GM23338 (cell line): ENCODE results near the gene RSPO3.
A peak's percentile ranks its signal among the peaks of the same experiment; 100 is the strongest.

Experiments
- CREB1 ChIP-seq: fragments of 250-450 bp; sonication (Bioruptor Pico); IDR thresholded peaks from 2 replicates; pipeline ENCODE4 v1.5.0; 2020; ENCODE audit warnings: low read depth, mild to moderate bottlenecking, moderate library complexity
- EZH2 ChIP-seq: fragments of 200-600 bp; sonication (generic); IDR thresholded peaks from one replicate; pipeline ENCODE4 v1.8.0; 2017; ENCODE audit warnings: antibody characterized with exemption, mild to moderate bottlenecking, low read depth; ENCODE audit not compliant: unreplicated experiment
- EZH2phosphoT487 ChIP-seq: fragments of 200-600 bp; sonication (generic); IDR thresholded peaks from one replicate; pipeline ENCODE4 v1.8.1; 2018; ENCODE audit warnings: antibody characterized with exemption; ENCODE audit not compliant: unreplicated experiment
- POLR2AphosphoS5 ChIP-seq: IDR thresholded peaks from 2 replicates; pipeline ENCODE4 v1.6.1; 2016; ENCODE audit warnings: antibody characterized with exemption, low read depth
- TF ChIP-seq, protein P1 (sequence below): IDR thresholded peaks from one replicate; pipeline ENCODE4 v1.6.1; 2018; ENCODE audit warnings: antibody characterized with exemption; ENCODE audit not compliant: unreplicated experiment
- TF ChIP-seq, protein P2 (sequence below), 2 experiments: fragments of 200-600 bp in 1 of 2; sonication (generic) in 1 of 2; conservative IDR thresholded peaks; 2 replicates each; pipeline versions ENCODE4 v1.5.1 to v1.6.1; 2016 to 2017; ENCODE audit warnings: antibody characterized with exemption in 2 of 2, low read depth in 2 of 2, mild to moderate bottlenecking in 2 of 2, moderate library complexity in 1 of 2
- TF ChIP-seq, protein P3 (sequence below): IDR thresholded peaks from 2 replicates; pipeline ENCODE4 v1.6.1; 2016; ENCODE audit warnings: antibody characterized with exemption

DNA sequence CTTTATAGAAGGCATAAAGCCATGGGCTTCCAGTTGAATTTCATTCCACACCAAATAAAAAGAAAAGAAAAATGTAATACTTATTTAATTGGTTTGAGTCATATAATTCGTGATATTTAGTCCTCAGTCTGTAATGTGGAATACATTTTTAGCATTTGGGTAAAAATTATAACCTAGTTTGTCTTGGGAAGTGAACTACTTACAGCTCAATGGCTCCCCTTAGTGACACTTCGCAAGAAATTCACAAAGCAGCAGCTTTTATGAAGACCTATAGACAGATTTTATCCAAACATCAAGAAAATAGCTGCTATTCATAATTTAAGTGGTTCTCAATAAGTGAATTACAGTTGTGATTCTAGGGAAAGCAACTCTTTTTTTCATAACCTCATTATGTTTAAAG, 72.1 kb downstream of the RSPO3 start:
- TF ChIP-seq, protein P1, sequence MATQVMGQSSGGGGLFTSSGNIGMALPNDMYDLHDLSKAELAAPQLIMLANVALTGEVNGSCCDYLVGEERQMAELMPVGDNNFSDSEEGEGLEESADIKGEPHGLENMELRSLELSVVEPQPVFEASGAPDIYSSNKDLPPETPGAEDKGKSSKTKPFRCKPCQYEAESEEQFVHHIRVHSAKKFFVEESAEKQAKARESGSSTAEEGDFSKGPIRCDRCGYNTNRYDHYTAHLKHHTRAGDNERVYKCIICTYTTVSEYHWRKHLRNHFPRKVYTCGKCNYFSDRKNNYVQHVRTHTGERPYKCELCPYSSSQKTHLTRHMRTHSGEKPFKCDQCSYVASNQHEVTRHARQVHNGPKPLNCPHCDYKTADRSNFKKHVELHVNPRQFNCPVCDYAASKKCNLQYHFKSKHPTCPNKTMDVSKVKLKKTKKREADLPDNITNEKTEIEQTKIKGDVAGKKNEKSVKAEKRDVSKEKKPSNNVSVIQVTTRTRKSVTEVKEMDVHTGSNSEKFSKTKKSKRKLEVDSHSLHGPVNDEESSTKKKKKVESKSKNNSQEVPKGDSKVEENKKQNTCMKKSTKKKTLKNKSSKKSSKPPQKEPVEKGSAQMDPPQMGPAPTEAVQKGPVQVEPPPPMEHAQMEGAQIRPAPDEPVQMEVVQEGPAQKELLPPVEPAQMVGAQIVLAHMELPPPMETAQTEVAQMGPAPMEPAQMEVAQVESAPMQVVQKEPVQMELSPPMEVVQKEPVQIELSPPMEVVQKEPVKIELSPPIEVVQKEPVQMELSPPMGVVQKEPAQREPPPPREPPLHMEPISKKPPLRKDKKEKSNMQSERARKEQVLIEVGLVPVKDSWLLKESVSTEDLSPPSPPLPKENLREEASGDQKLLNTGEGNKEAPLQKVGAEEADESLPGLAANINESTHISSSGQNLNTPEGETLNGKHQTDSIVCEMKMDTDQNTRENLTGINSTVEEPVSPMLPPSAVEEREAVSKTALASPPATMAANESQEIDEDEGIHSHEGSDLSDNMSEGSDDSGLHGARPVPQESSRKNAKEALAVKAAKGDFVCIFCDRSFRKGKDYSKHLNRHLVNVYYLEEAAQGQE = no peak
- TF ChIP-seq, protein P2, sequence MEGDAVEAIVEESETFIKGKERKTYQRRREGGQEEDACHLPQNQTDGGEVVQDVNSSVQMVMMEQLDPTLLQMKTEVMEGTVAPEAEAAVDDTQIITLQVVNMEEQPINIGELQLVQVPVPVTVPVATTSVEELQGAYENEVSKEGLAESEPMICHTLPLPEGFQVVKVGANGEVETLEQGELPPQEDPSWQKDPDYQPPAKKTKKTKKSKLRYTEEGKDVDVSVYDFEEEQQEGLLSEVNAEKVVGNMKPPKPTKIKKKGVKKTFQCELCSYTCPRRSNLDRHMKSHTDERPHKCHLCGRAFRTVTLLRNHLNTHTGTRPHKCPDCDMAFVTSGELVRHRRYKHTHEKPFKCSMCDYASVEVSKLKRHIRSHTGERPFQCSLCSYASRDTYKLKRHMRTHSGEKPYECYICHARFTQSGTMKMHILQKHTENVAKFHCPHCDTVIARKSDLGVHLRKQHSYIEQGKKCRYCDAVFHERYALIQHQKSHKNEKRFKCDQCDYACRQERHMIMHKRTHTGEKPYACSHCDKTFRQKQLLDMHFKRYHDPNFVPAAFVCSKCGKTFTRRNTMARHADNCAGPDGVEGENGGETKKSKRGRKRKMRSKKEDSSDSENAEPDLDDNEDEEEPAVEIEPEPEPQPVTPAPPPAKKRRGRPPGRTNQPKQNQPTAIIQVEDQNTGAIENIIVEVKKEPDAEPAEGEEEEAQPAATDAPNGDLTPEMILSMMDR (conservative IDR thresholded peaks at IDR 0.05; ENCODE audit: low read depth in 2 of 2) = peak; percentile 70 to 73
- TF ChIP-seq EZH2phosphoT487 (no peak), EZH2 (no peak), POLR2AphosphoS5 (no peak), CREB1 (CRISPR knock-in tag) (no peak)
- TF ChIP-seq, protein P3, sequence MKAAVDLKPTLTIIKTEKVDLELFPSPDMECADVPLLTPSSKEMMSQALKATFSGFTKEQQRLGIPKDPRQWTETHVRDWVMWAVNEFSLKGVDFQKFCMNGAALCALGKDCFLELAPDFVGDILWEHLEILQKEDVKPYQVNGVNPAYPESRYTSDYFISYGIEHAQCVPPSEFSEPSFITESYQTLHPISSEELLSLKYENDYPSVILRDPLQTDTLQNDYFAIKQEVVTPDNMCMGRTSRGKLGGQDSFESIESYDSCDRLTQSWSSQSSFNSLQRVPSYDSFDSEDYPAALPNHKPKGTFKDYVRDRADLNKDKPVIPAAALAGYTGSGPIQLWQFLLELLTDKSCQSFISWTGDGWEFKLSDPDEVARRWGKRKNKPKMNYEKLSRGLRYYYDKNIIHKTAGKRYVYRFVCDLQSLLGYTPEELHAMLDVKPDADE = no peak
